Activated CD4-positive, alpha-beta T cell treated with anti-CD3 and anti-CD28 coated beads, Interleukin-2, amount 10 ng/mL, durations not matched to agents 7 days and 5 days (primary cell): ENCODE data around the gene PSTPIP1. TPM values are rescaled to one million over a fixed set of nuclear protein-coding genes. Genes with fewer than 3 reads are reported as not detected.

Experiments
- CTCF ChIA-PET: fragments of 350-600 bp; sonication (Branson Sonifier 250); formaldehyde crosslinking; loops from one replicate; lab custom pipeline; 2021; ENCODE audit warnings: antibody characterized with exemption; lab: Charles Lee
- POLR2A ChIA-PET: fragments of 350-600 bp; sonication (Branson Sonifier 250); formaldehyde crosslinking; loops from one replicate; lab custom pipeline; 2021; ENCODE audit warnings: antibody characterized with exemption; lab: Charles Lee
- DNase-seq: peaks from one replicate; pipeline ENCODE4 v3.0.0-alpha.2; 2020
- H3K27ac Mint-ChIP-seq: one replicate; pipeline ENCODE4 v1.8.0; 2021; ENCODE audit warnings: mild to moderate bottlenecking, moderate library complexity, mixed read lengths
- H3K27me3 Mint-ChIP-seq: one replicate; pipeline ENCODE4 v1.8.0; 2021; ENCODE audit warnings: mixed read lengths
- H3K36me3 Mint-ChIP-seq: one replicate; pipeline ENCODE4 v1.8.0; 2021; ENCODE audit warnings: low read depth, mixed read lengths
- H3K4me1 Mint-ChIP-seq: one replicate; pipeline ENCODE4 v1.8.0; 2021; ENCODE audit warnings: mixed read lengths
- H3K4me3 Mint-ChIP-seq: one replicate; pipeline ENCODE4 v1.8.0; 2021; ENCODE audit warnings: mild to moderate bottlenecking, moderate library complexity, mixed read lengths
- H3K9me3 Mint-ChIP-seq: one replicate; pipeline ENCODE4 v1.8.0; 2021; ENCODE audit warnings: mixed read lengths
- total RNA-seq, 2 experiments: library from RNA; stranded (reverse); gene quantifications; one replicate each; pipeline ENCODE4 v1.2.3, GENCODE V29; 2021

PSTPIP1 gene
- total RNA-seq, 2 experiments from 2014 or later, result 135 to 176 TPM

- ChIA-PET CTCF (interaction anchor here (1.6 to 2.6 kb wide), 3 partner anchors 9 to 30 kb away, joined by 3 to 11 read pairs (median 5); no protein-coding TSS in a partner anchor), POLR2A (no interaction called here)
- no peaks in the 10 kb centered on the region for H3K27me3 Mint-ChIP-seq
- peak overlapping the region; percentile 98 for H3K27ac Mint-ChIP-seq
- DNase-seq, result peak; percentile 58
- peaks cover 67% of the 10 kb centered on the region for H3K4me1 Mint-ChIP-seq
- peak overlapping the region; percentile 95 for H3K4me3 Mint-ChIP-seq
- H3K9me3 Mint-ChIP-seq, result no peaks in the 10 kb centered on the region
- H3K36me3 Mint-ChIP-seq, result peaks cover 26% of the 10 kb centered on the region
Measured at GRCh38 chr15:76994001-76994400, 925 bp upstream of the PSTPIP1 start.

GRCh38 chr15:76994496-76994895, 430 bp upstream of the PSTPIP1 start:
- no peaks in the 10 kb centered on the region for H3K9me3 Mint-ChIP-seq
- H3K4me1 Mint-ChIP-seq, result peaks cover 69% of the 10 kb centered on the region
- H3K27me3 Mint-ChIP-seq, result no peaks in the 10 kb centered on the region
- H3K4me3 Mint-ChIP-seq, result peak overlapping the region; percentile 95
- H3K27ac Mint-ChIP-seq, result peak overlapping the region; percentile 98
- CTCF ChIA-PET, result interaction anchor here (0.9 to 3.0 kb wide), 6 partner anchors 9 to 30 kb away, joined by 3 to 11 read pairs (median 4); no protein-coding TSS in a partner anchor
- POLR2A ChIA-PET, result interaction anchor here (1.1 to 1.4 kb wide), 2 partner anchors 9 to 18 kb away, joined by 3 to 7 read pairs; no protein-coding TSS in a partner anchor
- H3K36me3 Mint-ChIP-seq, result peaks cover 31% of the 10 kb centered on the region
- DNase-seq, result no peak

- H3K36me3 Mint-ChIP-seq, result peaks cover 38% of the 10 kb centered on the region
Measured at GRCh38 chr15:76996076-76996525, 1.2 kb downstream of the PSTPIP1 start.

GRCh38 chr15:76996526-76997401, 1.8 kb downstream of the PSTPIP1 start:
- Mint-ChIP-seq H3K4me3 (peak overlapping the region; percentile 95), H3K36me3 (peaks cover 44% of the 10 kb centered on the region), H3K27ac (peak overlapping the region; percentile 98), H3K27me3 (no peaks in the 10 kb centered on the region), H3K4me1 (peaks cover 81% of the 10 kb centered on the region), H3K9me3 (no peaks in the 10 kb centered on the region)
- ChIA-PET POLR2A (no interaction called here), CTCF (interaction anchor here (0.6 to 4.0 kb wide), 8 partner anchors 9 to 93 kb away, joined by 3 to 24 read pairs (median 7); no protein-coding TSS in a partner anchor)
- peak; percentile 53 for DNase-seq

More at GRCh38 chr15:76996076-76996525, 1.2 kb downstream of the PSTPIP1 start:
- Mint-ChIP-seq H3K27me3 (no peaks in the 10 kb centered on the region), H3K4me3 (peak overlapping the region; percentile 95), H3K27ac (peak overlapping the region; percentile 98), H3K9me3 (no peaks in the 10 kb centered on the region), H3K4me1 (peaks cover 74% of the 10 kb centered on the region)
- no peak for DNase-seq
- ChIA-PET CTCF (interaction anchor here (1.0 to 4.0 kb wide), 6 partner anchors 8 to 35 kb away, joined by 3 to 24 read pairs (median 10); no protein-coding TSS in a partner anchor), POLR2A (interaction anchor here (1.4 kb wide), 1 partner anchor 19 kb away, joined by 7 read pairs; no protein-coding TSS in a partner anchor)

GRCh38 chr15:76998663-76999285, 3.8 kb downstream of the PSTPIP1 start:
- POLR2A ChIA-PET, result interaction anchor here (0.6 kb wide), 1 partner anchor 10 kb away, joined by 3 read pairs; no protein-coding TSS in a partner anchor
- H3K27me3 Mint-ChIP-seq, result no peaks in the 10 kb centered on the region
- H3K9me3 Mint-ChIP-seq, result no peaks in the 10 kb centered on the region
- CTCF ChIA-PET, result interaction anchor here (0.9 to 4.0 kb wide), 7 partner anchors 8 to 36 kb away, joined by 3 to 24 read pairs (median 4); no protein-coding TSS in a partner anchor
- H3K27ac Mint-ChIP-seq, result peak overlapping the region; percentile 59
- H3K36me3 Mint-ChIP-seq, result peaks cover 52% of the 10 kb centered on the region
- H3K4me1 Mint-ChIP-seq, result peaks cover 81% of the 10 kb centered on the region
- H3K4me3 Mint-ChIP-seq, result peak overlapping the region; percentile 95
- DNase-seq, result no peak

- no peak for DNase-seq
- H3K27me3 Mint-ChIP-seq, result no peaks in the 10 kb centered on the region
- POLR2A ChIA-PET, result no interaction called here
Measured at GRCh38 chr15:76999996-77000395, 5.1 kb downstream of the PSTPIP1 start.

GRCh38 chr15:77001351-77001750, 6.4 kb downstream of the PSTPIP1 start:
- peak overlapping the region; percentile 79 for H3K27ac Mint-ChIP-seq
- no peaks in the 10 kb centered on the region for H3K27me3 Mint-ChIP-seq
- H3K4me1 Mint-ChIP-seq, result peaks cover 89% of the 10 kb centered on the region
- H3K4me3 Mint-ChIP-seq, result peak overlapping the region; percentile 46
- H3K36me3 Mint-ChIP-seq, result peaks cover 64% of the 10 kb centered on the region
- ChIA-PET POLR2A (no interaction called here), CTCF (interaction anchor here (1.0 to 1.3 kb wide), 2 partner anchors 9 to 25 kb away, joined by 4 read pairs; no protein-coding TSS in a partner anchor)
- peaks cover 3% of the 10 kb centered on the region for H3K9me3 Mint-ChIP-seq
- DNase-seq, result no peak

More at GRCh38 chr15:76999996-77000395, 5.1 kb downstream of the PSTPIP1 start:
- Mint-ChIP-seq H3K4me3 (no peak overlapping the region), H3K4me1 (peaks cover 81% of the 10 kb centered on the region), H3K36me3 (peaks cover 62% of the 10 kb centered on the region), H3K9me3 (peaks cover 3% of the 10 kb centered on the region), H3K27ac (no peak overlapping the region)
- CTCF ChIA-PET, result interaction anchor here (1.5 to 4.0 kb wide), 2 partner anchors 12 to 23 kb away, joined by 4 to 24 read pairs; no protein-coding TSS in a partner anchor

GRCh38 chr15:77001966-77002365, 7.0 kb downstream of the PSTPIP1 start:
- DNase-seq, result no peak
- Mint-ChIP-seq H3K4me1 (peaks cover 95% of the 10 kb centered on the region), H3K4me3 (peak overlapping the region; percentile 75), H3K27ac (peak overlapping the region; percentile 92), H3K9me3 (peaks cover 3% of the 10 kb centered on the region), H3K27me3 (no peaks in the 10 kb centered on the region), H3K36me3 (peaks cover 68% of the 10 kb centered on the region)
- POLR2A ChIA-PET, result no interaction called here
- CTCF ChIA-PET, result interaction anchor here (0.5 to 1.3 kb wide), 3 partner anchors 9 to 1977 kb away, joined by 3 to 4 read pairs (median 4); no protein-coding TSS in a partner anchor

GRCh38 chr15:77002436-77002835, 7.5 kb downstream of the PSTPIP1 start:
- H3K27me3 Mint-ChIP-seq, result no peaks in the 10 kb centered on the region
- peak overlapping the region; percentile 92 for H3K27ac Mint-ChIP-seq
- H3K4me1 Mint-ChIP-seq, result peaks cover 92% of the 10 kb centered on the region
- peak overlapping the region; percentile 75 for H3K4me3 Mint-ChIP-seq
- ChIA-PET CTCF (interaction anchor here (0.5 to 1.3 kb wide), 3 partner anchors 8 to 1978 kb away, joined by 3 to 4 read pairs (median 4); no protein-coding TSS in a partner anchor), POLR2A (no interaction called here)
- H3K9me3 Mint-ChIP-seq, result peaks cover 3% of the 10 kb centered on the region
- DNase-seq, result no peak
- peaks cover 67% of the 10 kb centered on the region for H3K36me3 Mint-ChIP-seq

GRCh38 chr15:77002954-77003912, 8.3 kb downstream of the PSTPIP1 start:
- Mint-ChIP-seq H3K4me3 (peak overlapping the region; percentile 75), H3K27ac (peak overlapping the region; percentile 92), H3K4me1 (peaks cover 86% of the 10 kb centered on the region), H3K27me3 (no peaks in the 10 kb centered on the region), H3K36me3 (peaks cover 64% of the 10 kb centered on the region), H3K9me3 (peaks cover 3% of the 10 kb centered on the region)
- DNase-seq, result peak; percentile 83
- ChIA-PET POLR2A (interaction anchor here (0.6 kb wide), 1 partner anchor 8 kb away, joined by 3 read pairs; the partner anchor contains the start of gene PSTPIP1), CTCF (interaction anchor here (1.4 to 1.6 kb wide), 2 partner anchors 8 to 10 kb away, joined by 3 to 6 read pairs; partner anchors contain the start of gene PSTPIP1)

GRCh38 chr15:77004189-77004588, 9.3 kb downstream of the PSTPIP1 start:
- Mint-ChIP-seq H3K27ac (peak overlapping the region; percentile 92), H3K9me3 (peaks cover 3% of the 10 kb centered on the region), H3K27me3 (no peaks in the 10 kb centered on the region), H3K4me3 (peak overlapping the region; percentile 75), H3K4me1 (peaks cover 84% of the 10 kb centered on the region), H3K36me3 (peaks cover 58% of the 10 kb centered on the region)
- no peak for DNase-seq
- CTCF ChIA-PET, result interaction anchor here (0.7 to 1.6 kb wide), 3 partner anchors 9 to 19 kb away, joined by 3 to 6 read pairs (median 3); partner anchors contain the start of gene PSTPIP1
- POLR2A ChIA-PET, result no interaction called here
